LNCaP clone FGC (cell line): Measurements from ENCODE around the gene AK8.

Source experiments
- DNase-seq: peaks from one replicate; pipeline ENCODE4 v3.0.0-alpha.2; 2011; ENCODE audit warnings: low read depth
- H3K4me3 ChIP-seq: 2 replicates; pipeline ENCODE4 v1.5.1; 2011; ENCODE audit warnings: mild to moderate bottlenecking, low read depth, low read length, control low read depth
- CTCF ChIP-seq: IDR thresholded peaks from 2 replicates; pipeline ENCODE4 v1.5.1; 2012; ENCODE audit warnings: mild to moderate bottlenecking; ENCODE audit not compliant: control insufficient read depth, insufficient read depth; ENCODE audit errors: extremely low read depth

The AK8 gene

GRCh38 chr9:132787748-132788159 is 90.3 kb downstream of the AK8 start:
- no peak for DNase-seq
- no peak for TF ChIP-seq CTCF
- H3K4me3 ChIP-seq: no peak overlapping the region

- TF ChIP-seq CTCF: no peak
- no peak for DNase-seq
- no peak overlapping the region for H3K4me3 ChIP-seq
Observed at GRCh38 chr9:132784286-132784830, 93.7 kb downstream of the AK8 start.

GRCh38 chr9:132783006-132783405 is 95.1 kb downstream of the AK8 start:
- no peak for DNase-seq
- TF ChIP-seq CTCF: no peak
- no peak overlapping the region for H3K4me3 ChIP-seq

- DNase-seq: no peak
- H3K4me3 ChIP-seq: no peak overlapping the region
- TF ChIP-seq CTCF: no peak
Observed at GRCh38 chr9:132782037-132782436, 96.0 kb downstream of the AK8 start.

GRCh38 chr9:132780230-132781007 is 97.7 kb downstream of the AK8 start:
- H3K4me3 ChIP-seq: no peak overlapping the region
- no peak for DNase-seq
- TF ChIP-seq CTCF: no peak

- no peak overlapping the region for H3K4me3 ChIP-seq
- DNase-seq: no peak
- no peak for TF ChIP-seq CTCF
Observed at GRCh38 chr9:132776891-132777290, 101.2 kb downstream of the AK8 start.

GRCh38 chr9:132776268-132776667 is 101.8 kb downstream of the AK8 start:
- no peak for DNase-seq
- no peak for TF ChIP-seq CTCF
- no peak overlapping the region for H3K4me3 ChIP-seq
